T-helper 2 cell treated with Interferon-gamma antibody and Interleukin-4, amounts not matched to agents 5 μg/mL and 100 μg/mL, for 36 hours (primary cell): ENCODE results near the gene PHF20.
"Not testable (repeated sequence)": the region's sequence is repeated elsewhere in the genome, so short reads cannot be mapped to it uniquely, and the experiment has no call there.

Source experiments
- DNase-seq: peaks from one replicate; pipeline ENCODE4 v3.0.0; 2021; ENCODE audit warnings: low spot score
- H3K27ac Mint-ChIP-seq: one replicate; pipeline ENCODE4 v1.8.0; 2021; ENCODE audit warnings: mild to moderate bottlenecking, mixed read lengths
- H3K27me3 Mint-ChIP-seq: one replicate; pipeline ENCODE4 v1.8.0; 2021; ENCODE audit warnings: low read depth, mixed read lengths
- H3K36me3 Mint-ChIP-seq: one replicate; pipeline ENCODE4 v1.8.0; 2021; ENCODE audit warnings: low read depth, mixed read lengths
- H3K4me1 Mint-ChIP-seq: one replicate; pipeline ENCODE4 v1.8.0; 2021; ENCODE audit warnings: low read depth, mixed read lengths
- H3K4me3 Mint-ChIP-seq: one replicate; pipeline ENCODE4 v1.8.0; 2022; ENCODE audit warnings: mild to moderate bottlenecking, moderate library complexity, mixed read lengths
- H3K9me3 Mint-ChIP-seq: one replicate; pipeline ENCODE4 v1.8.0; 2021; ENCODE audit warnings: mixed read lengths

The PHF20 gene

GRCh38 chr20:35771689-35772562 lies at the start of gene PHF20:
Gene PHF20, plus strand, starts transcription at chr20:35772015. Its CDS starts 29,508 bp downstream, at chr20:35801523.
- DNase-seq: peak; percentile 98
- H3K27me3 Mint-ChIP-seq: no peaks in the 10 kb centered on the region
- H3K4me1 Mint-ChIP-seq: peaks cover 47% of the 10 kb centered on the region
- peak within 1 kb of the TSS; percentile 87 for H3K4me3 Mint-ChIP-seq
- peaks cover 7% of the 10 kb centered on the region for H3K9me3 Mint-ChIP-seq
- peaks cover 17% of the 10 kb centered on the region for H3K36me3 Mint-ChIP-seq
- peak within 1 kb of the TSS; percentile 98 for H3K27ac Mint-ChIP-seq

GRCh38 chr20:35723275-35723639 lies 48.6 kb upstream of the PHF20 start:
- Mint-ChIP-seq H3K4me1 (peaks cover 30% of the 10 kb centered on the region), H3K36me3 (peaks cover 66% of the 10 kb centered on the region)
- not testable (repeated sequence) for H3K27ac Mint-ChIP-seq, DNase-seq, H3K27me3 Mint-ChIP-seq, H3K4me3 Mint-ChIP-seq, H3K9me3 Mint-ChIP-seq

- Mint-ChIP-seq H3K36me3 (peaks cover 65% of the 10 kb centered on the region), H3K4me1 (peaks cover 30% of the 10 kb centered on the region)
- not testable (repeated sequence) for DNase-seq, H3K27me3 Mint-ChIP-seq, H3K4me3 Mint-ChIP-seq, H3K9me3 Mint-ChIP-seq, H3K27ac Mint-ChIP-seq
These were observed 48.0 kb upstream of the PHF20 start for GRCh38 chr20:35723652-35724320.

- no peak for DNase-seq
- no peak overlapping the region for H3K4me3 Mint-ChIP-seq
- peaks cover 32% of the 10 kb centered on the region for H3K4me1 Mint-ChIP-seq
- H3K36me3 Mint-ChIP-seq: peaks cover 65% of the 10 kb centered on the region
- H3K27me3 Mint-ChIP-seq: no peaks in the 10 kb centered on the region
- no peak overlapping the region for H3K27ac Mint-ChIP-seq
- H3K9me3 Mint-ChIP-seq: no peaks in the 10 kb centered on the region
These were observed 47.2 kb upstream of the PHF20 start for GRCh38 chr20:35724321-35725230.

GRCh38 chr20:35726842-35727711 lies 44.7 kb upstream of the PHF20 start:
- Mint-ChIP-seq H3K27ac (no peak overlapping the region), H3K36me3 (peaks cover 69% of the 10 kb centered on the region), H3K27me3 (no peaks in the 10 kb centered on the region), H3K4me3 (no peak overlapping the region), H3K9me3 (no peaks in the 10 kb centered on the region), H3K4me1 (peaks cover 26% of the 10 kb centered on the region)
- DNase-seq: no peak

- no peaks in the 10 kb centered on the region for H3K27me3 Mint-ChIP-seq
- H3K4me1 Mint-ChIP-seq: peaks cover 26% of the 10 kb centered on the region
- no peaks in the 10 kb centered on the region for H3K9me3 Mint-ChIP-seq
- H3K27ac Mint-ChIP-seq: no peak overlapping the region
- H3K4me3 Mint-ChIP-seq: no peak overlapping the region
- H3K36me3 Mint-ChIP-seq: peaks cover 70% of the 10 kb centered on the region
- DNase-seq: no peak
These were observed 42.5 kb upstream of the PHF20 start for GRCh38 chr20:35729283-35729807.

GRCh38 chr20:35729836-35730582 lies 41.8 kb upstream of the PHF20 start:
- Mint-ChIP-seq H3K27ac (no peak overlapping the region), H3K36me3 (peaks cover 72% of the 10 kb centered on the region), H3K4me1 (peaks cover 25% of the 10 kb centered on the region), H3K9me3 (no peaks in the 10 kb centered on the region), H3K4me3 (no peak overlapping the region), H3K27me3 (no peaks in the 10 kb centered on the region)
- DNase-seq: no peak

- H3K36me3 Mint-ChIP-seq: peaks cover 69% of the 10 kb centered on the region
- no peaks in the 10 kb centered on the region for H3K27me3 Mint-ChIP-seq
- H3K9me3 Mint-ChIP-seq: no peaks in the 10 kb centered on the region
- no peak for DNase-seq
- peaks cover 27% of the 10 kb centered on the region for H3K4me1 Mint-ChIP-seq
- no peak overlapping the region for H3K27ac Mint-ChIP-seq
- H3K4me3 Mint-ChIP-seq: no peak overlapping the region
These were observed 41.0 kb upstream of the PHF20 start for GRCh38 chr20:35730583-35731468.

- Mint-ChIP-seq H3K27ac (no peak overlapping the region), H3K4me3 (no peak overlapping the region), H3K27me3 (no peaks in the 10 kb centered on the region), H3K9me3 (no peaks in the 10 kb centered on the region), H3K36me3 (peaks cover 71% of the 10 kb centered on the region), H3K4me1 (peaks cover 33% of the 10 kb centered on the region)
- no peak for DNase-seq
These were observed 40.4 kb upstream of the PHF20 start for GRCh38 chr20:35731469-35731788.

GRCh38 chr20:35731862-35732643 lies 39.8 kb upstream of the PHF20 start:
- peaks cover 66% of the 10 kb centered on the region for H3K36me3 Mint-ChIP-seq
- H3K27ac Mint-ChIP-seq: no peak overlapping the region
- no peaks in the 10 kb centered on the region for H3K9me3 Mint-ChIP-seq
- H3K4me1 Mint-ChIP-seq: peaks cover 30% of the 10 kb centered on the region
- no peak for DNase-seq
- no peaks in the 10 kb centered on the region for H3K27me3 Mint-ChIP-seq
- peak overlapping the region; percentile 27 for H3K4me3 Mint-ChIP-seq

GRCh38 chr20:35732644-35732982 lies 39.2 kb upstream of the PHF20 start:
- H3K4me1 Mint-ChIP-seq: peaks cover 30% of the 10 kb centered on the region
- H3K4me3 Mint-ChIP-seq: no peak overlapping the region
- peaks cover 69% of the 10 kb centered on the region for H3K36me3 Mint-ChIP-seq
- H3K9me3 Mint-ChIP-seq: no peaks in the 10 kb centered on the region
- H3K27ac Mint-ChIP-seq: no peak overlapping the region
- H3K27me3 Mint-ChIP-seq: no peaks in the 10 kb centered on the region
- DNase-seq: no peak
